Smooth muscle cell of the brain vasculature (primary cell): ENCODE measurements around the gene ARF5.
"Not testable (repeated sequence)": the region's sequence is repeated elsewhere in the genome, so short reads cannot be mapped to it uniquely, and the experiment has no call there.

Source experiments
- DNase-seq: peaks from one replicate; pipeline ENCODE4 v3.0.0-alpha.2; 2012; ENCODE audit warnings: low read depth, low spot score

The ARF5 gene

GRCh38 chr7:127588019-127588696 lies at the start of gene ARF5:
TSS of gene ARF5 (plus strand) at chr7:127588411. CDS start at chr7:127588499, 88 bp downstream.
- DNase-seq = peak; percentile 32

- no peak for DNase-seq
These were observed 49.1 kb upstream of the ARF5 start for GRCh38 chr7:127539116-127539515.

- not testable (repeated sequence) for DNase-seq
These were observed 47.8 kb upstream of the ARF5 start for GRCh38 chr7:127540461-127540860.

- no peak for DNase-seq
These were observed 46.7 kb upstream of the ARF5 start for GRCh38 chr7:127541548-127541947.

GRCh38 chr7:127546313-127546712 lies 41.9 kb upstream of the ARF5 start:
- DNase-seq = no peak

- no peak for DNase-seq
These were observed 38.0 kb upstream of the ARF5 start for GRCh38 chr7:127550247-127550646.

- no peak for DNase-seq
These were observed 36.3 kb upstream of the ARF5 start for GRCh38 chr7:127551941-127552340.

- DNase-seq = no peak
These were observed 31.8 kb upstream of the ARF5 start for GRCh38 chr7:127556404-127556803.

- no peak for DNase-seq
These were observed 30.4 kb upstream of the ARF5 start for GRCh38 chr7:127557803-127558202.

- DNase-seq = no peak
These were observed 22.0 kb upstream of the ARF5 start for GRCh38 chr7:127566242-127566641.

GRCh38 chr7:127568034-127568433 lies 20.2 kb upstream of the ARF5 start:
- DNase-seq = not testable (repeated sequence)

- DNase-seq = no peak
These were observed 16.3 kb upstream of the ARF5 start for GRCh38 chr7:127571741-127572505.

- DNase-seq = no peak
These were observed 10.1 kb upstream of the ARF5 start for GRCh38 chr7:127578036-127578684.

- DNase-seq = no peak
These were observed 9.4 kb upstream of the ARF5 start for GRCh38 chr7:127578711-127579275.

GRCh38 chr7:127580612-127581011 lies 7.6 kb upstream of the ARF5 start:
- no peak for DNase-seq

GRCh38 chr7:127581716-127582115 lies 6.5 kb upstream of the ARF5 start:
- DNase-seq = no peak

- peak; percentile 65 for DNase-seq
These were observed 5.8 kb upstream of the ARF5 start for GRCh38 chr7:127582361-127582760.

- DNase-seq = no peak
These were observed 3.6 kb upstream of the ARF5 start for GRCh38 chr7:127584648-127585043.

- peak; percentile 57 for DNase-seq
These were observed 2.9 kb upstream of the ARF5 start, which contains the start of gene GCC1 for GRCh38 chr7:127585044-127585953. TSS of gene GCC1 (minus strand) at chr7:127585596. CDS start at chr7:127585182, 414 bp downstream.

GRCh38 chr7:127586346-127586745 lies 1.9 kb upstream of the ARF5 start:
- no peak for DNase-seq

- no peak for DNase-seq
These were observed 570 bp upstream of the ARF5 start for GRCh38 chr7:127587663-127588018.
